BE2C (cell line): ENCODE measurements around the gene ALKBH3.

Experiments
- DNase-seq: peaks from one replicate; pipeline ENCODE4 v3.0.0-alpha.2; 2020
- H3K27me3 ChIP-seq: fragments of 250-450 bp; sonication (Bioruptor Pico); 2 replicates; pipeline ENCODE4 v1.5.1; 2020; ENCODE audit warnings: mild to moderate bottlenecking
- H3K36me3 ChIP-seq: fragments of 250-450 bp; sonication (Bioruptor Pico); 2 replicates; pipeline ENCODE4 v1.5.1; 2020; ENCODE audit warnings: mild to moderate bottlenecking
- H3K4me1 ChIP-seq: fragments of 250-450 bp; sonication (Bioruptor Pico); 2 replicates; pipeline ENCODE4 v1.5.1; 2020
- H3K4me3 ChIP-seq: 2 replicates; pipeline ENCODE4 v1.5.1; 2011; ENCODE audit warnings: low read depth, low read length
- H3K9me3 ChIP-seq: fragments of 250-450 bp; sonication (Bioruptor Pico); 2 replicates; pipeline ENCODE4 v1.5.1; 2020
- CTCF ChIP-seq: IDR thresholded peaks from 2 replicates; pipeline ENCODE4 v1.5.1; 2012; ENCODE audit warnings: mild to moderate bottlenecking, low read depth, low read length

Gene ALKBH3

GRCh38 chr11:43916621-43917020 is 36.0 kb downstream of the ALKBH3 start:
- TF ChIP-seq CTCF: no peak
- H3K4me3 ChIP-seq: no peak overlapping the region
- DNase-seq: peak; percentile 66
- H3K36me3 ChIP-seq: peaks cover 8% of the 10 kb centered on the region
- H3K9me3 ChIP-seq: no peaks in the 10 kb centered on the region
- no peaks in the 10 kb centered on the region for H3K27me3 ChIP-seq
- peaks cover 31% of the 10 kb centered on the region for H3K4me1 ChIP-seq

DNA sequence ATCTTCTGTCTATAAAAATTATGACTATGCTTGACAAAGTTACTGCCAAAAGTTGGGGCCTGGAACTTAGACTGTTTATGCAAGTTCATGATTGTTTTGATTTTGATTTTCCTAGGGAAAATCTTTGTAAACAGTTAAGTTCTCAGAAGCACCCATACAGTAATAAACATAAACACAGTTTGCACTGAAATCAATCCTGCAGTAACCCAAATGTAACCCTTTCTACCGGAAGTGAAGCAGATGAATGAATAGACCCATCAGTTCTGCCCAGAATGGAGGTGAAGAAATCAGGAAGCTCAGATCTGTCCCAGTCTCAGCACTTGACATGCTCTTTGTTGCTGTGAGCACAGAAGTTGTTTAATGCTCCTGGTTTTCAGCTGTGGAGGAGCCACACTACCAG is 37.2 kb downstream of the ALKBH3 start:
- peaks cover 8% of the 10 kb centered on the region for H3K36me3 ChIP-seq
- DNase-seq: no peak

DNA sequence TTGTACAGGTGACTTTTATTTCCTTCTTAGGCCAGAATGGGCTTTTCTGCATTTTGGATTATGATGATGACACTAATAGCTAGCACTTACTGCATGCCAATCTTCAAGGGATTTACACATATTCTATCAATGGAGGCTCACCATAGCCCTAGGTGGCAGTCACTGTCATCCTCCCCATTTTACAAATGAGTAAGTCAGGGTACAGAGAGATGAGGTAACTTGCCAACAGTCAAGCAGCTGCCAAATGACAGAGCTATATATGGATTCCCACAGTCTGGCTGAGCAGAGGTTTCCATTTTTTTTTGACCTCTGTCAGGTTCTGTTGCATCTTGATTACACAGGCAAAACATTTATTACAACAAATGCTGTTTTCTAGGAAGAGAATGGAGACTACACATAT is 38.0 kb downstream of the ALKBH3 start:
- peaks cover 48% of the 10 kb centered on the region for H3K4me1 ChIP-seq
- no peak overlapping the region for H3K4me3 ChIP-seq
- TF ChIP-seq CTCF: no peak
- H3K9me3 ChIP-seq: no peaks in the 10 kb centered on the region
- H3K27me3 ChIP-seq: no peaks in the 10 kb centered on the region
- peaks cover 8% of the 10 kb centered on the region for H3K36me3 ChIP-seq
- DNase-seq: no peak

More for the DNA sequence above, 37.2 kb downstream of the ALKBH3 start:
- Histone ChIP-seq H3K4me1 (peaks cover 40% of the 10 kb centered on the region), H3K4me3 (no peak overlapping the region), H3K9me3 (no peaks in the 10 kb centered on the region), H3K27me3 (no peaks in the 10 kb centered on the region)
- TF ChIP-seq CTCF: no peak

- Histone ChIP-seq H3K4me3 (no peak overlapping the region), H3K9me3 (no peaks in the 10 kb centered on the region), H3K4me1 (peaks cover 58% of the 10 kb centered on the region), H3K27me3 (no peaks in the 10 kb centered on the region), H3K36me3 (peaks cover 8% of the 10 kb centered on the region)
- DNase-seq: no peak
- TF ChIP-seq CTCF: no peak
Measured at GRCh38 chr11:43919852-43920597, 39.4 kb downstream of the ALKBH3 start.

DNA sequence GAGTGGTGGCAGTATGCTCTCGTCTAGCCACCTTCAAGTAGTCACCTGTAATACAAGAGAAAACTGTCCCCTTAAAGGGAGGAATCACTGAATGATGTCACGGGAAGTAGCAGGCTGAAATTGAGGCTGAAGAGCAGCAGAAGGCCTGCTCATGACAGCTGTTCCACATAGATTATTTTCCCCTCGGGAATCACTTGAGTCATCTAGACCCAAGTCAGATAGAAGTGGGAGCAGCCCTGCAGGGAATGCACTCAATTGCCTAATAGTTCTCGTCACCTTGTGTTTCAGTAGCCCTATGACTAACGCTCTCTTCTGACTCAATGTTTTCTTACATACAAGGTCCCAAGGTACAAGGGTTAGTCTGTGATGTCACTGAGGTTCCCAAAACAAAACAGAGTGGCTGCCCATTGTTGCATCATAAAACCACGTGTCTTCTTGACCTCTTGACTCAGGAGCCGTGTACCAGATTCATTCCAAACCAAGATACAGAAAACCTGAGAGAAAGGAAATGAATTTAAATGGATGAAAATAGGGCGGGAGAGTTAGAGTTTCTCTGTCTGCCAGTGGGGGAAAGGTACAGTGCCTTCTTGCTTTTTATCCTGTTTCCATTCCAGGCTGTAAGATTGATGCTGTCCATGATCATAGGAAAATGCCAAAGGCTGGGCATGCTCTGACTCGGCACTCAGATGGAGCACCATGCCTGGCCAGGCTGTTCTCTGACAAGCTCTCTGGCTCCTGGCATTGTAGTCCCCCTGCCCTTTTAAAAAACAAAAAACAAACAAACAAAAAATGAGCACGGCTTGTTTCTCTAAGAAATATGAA is 40.2 kb downstream of the ALKBH3 start:
- no peak for TF ChIP-seq CTCF
- Histone ChIP-seq H3K4me3 (no peak overlapping the region), H3K4me1 (peaks cover 64% of the 10 kb centered on the region), H3K36me3 (peaks cover 8% of the 10 kb centered on the region), H3K9me3 (no peaks in the 10 kb centered on the region), H3K27me3 (no peaks in the 10 kb centered on the region)
- DNase-seq: peak; percentile 39
